ENCODE results near the gene DIRAS2.

The DIRAS2 gene

DNA sequence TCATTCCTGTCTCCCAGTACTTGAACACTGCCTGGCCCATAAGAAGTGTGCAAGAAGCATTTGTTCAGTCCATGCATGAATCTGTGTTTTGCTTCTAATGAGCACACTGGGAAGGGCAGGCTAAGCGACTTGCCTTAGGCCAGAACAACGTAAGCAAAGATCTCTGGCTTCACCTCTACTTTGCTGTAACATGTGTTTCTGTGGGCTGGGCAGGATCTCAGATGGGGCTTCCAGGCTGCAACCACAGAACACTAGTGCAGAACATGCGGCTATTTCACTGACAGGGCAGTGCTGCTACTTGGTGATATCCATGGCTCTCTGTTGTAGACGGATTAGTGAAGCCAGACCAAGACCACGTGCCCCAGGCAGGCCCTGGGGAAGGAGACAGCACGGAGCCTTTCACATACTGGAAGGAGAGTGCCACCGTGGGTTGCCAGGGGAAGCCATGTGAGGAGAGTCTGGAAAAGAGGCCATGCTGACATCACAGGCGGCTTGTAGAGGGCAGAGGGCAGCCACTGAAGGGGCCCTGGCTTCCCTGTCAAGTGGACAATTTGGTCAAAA, 9.9 kb downstream of the DIRAS2 start:
- Histone ChIP-seq H4K91ac (ENCODE audit: low read depth, low read length) (no peak overlapping the region), H3K4me1 (ENCODE audit: control insufficient read depth in 1 of 2, insufficient read depth in 2 of 2, low read length in 2 of 2) (peaks cover 7 to 16% of the 10 kb centered on the region in 2 experiments), H2BK12ac (ENCODE audit: low read length) (no peak overlapping the region), H3K23ac (ENCODE audit: low read length) (no peak overlapping the region), H3K14ac (ENCODE audit: low read length) (no peak overlapping the region), H2BK120ac (ENCODE audit: insufficient read depth, low read length, poor library complexity) (no peak overlapping the region), H4K12ac (ENCODE audit: low read depth, low read length) (no peak overlapping the region), H3K27me3 (ENCODE audit: insufficient read depth, low read length) (no peaks in the 10 kb centered on the region), H2AFZ (ENCODE audit: insufficient read depth, low read length, poor library complexity) (no peak overlapping the region), H3K79me1 (ENCODE audit: low read length) (no peaks in the 10 kb centered on the region), H3K36me3 (ENCODE audit: control insufficient read depth in 1 of 2, insufficient read depth in 2 of 2, low read length in 2 of 2) (no peaks in the 10 kb centered on the region), H3K79me2 (ENCODE audit: control insufficient read depth, insufficient read depth, low read length, poor library complexity) (no peaks in the 10 kb centered on the region), H3K9ac (ENCODE audit: low read length) (no peak overlapping the region), H3K4me3 (ENCODE audit: low read depth, low read length) (no peak overlapping the region), H3K18ac (ENCODE audit: low read length) (no peak overlapping the region), H3K9me3 (ENCODE audit: insufficient read depth, low read depth, low read length) (peaks cover 1% of the 10 kb centered on the region), H2BK5ac (ENCODE audit: low read depth, low read length, poor library complexity) (no peak overlapping the region), H2AK5ac (ENCODE audit: low read length) (no peak overlapping the region), H3K27ac (ENCODE audit: low read depth, low read length) (no peak overlapping the region), H3K4ac (ENCODE audit: low read depth, low read length) (no peak overlapping the region), H4K8ac (ENCODE audit: low read depth, low read length) (no peak overlapping the region), H3K4me2 (ENCODE audit: low read length) (no peak overlapping the region)
- DNase-seq: no peak
- WGBS (ENCODE audit: extremely low coverage, insufficient coverage, insufficient read length): no CpG with 5 or more reads among the region's 8 CpGs

DNA sequence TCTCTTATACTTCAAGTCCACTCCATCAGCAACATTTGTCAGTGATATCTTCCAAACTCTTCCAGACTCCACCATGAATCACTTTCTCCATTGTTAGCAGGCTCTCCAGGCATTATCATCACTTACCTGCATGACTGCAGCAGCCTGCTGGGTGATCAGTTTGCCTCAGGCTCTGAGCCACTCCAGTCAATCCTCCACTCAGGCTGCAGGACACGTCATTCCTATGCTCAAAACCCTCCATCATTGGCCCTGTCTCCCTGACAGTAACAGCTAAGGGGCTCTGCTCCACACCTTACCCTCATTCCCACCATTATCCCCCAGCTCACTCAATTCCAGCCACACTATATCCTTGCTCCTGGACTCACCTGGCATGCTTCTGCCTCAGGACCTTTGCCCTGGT, 10.7 kb downstream of the DIRAS2 start:
- no peak overlapping the region for H3K4me2 ChIP-seq (ENCODE audit: low read length)

DNA sequence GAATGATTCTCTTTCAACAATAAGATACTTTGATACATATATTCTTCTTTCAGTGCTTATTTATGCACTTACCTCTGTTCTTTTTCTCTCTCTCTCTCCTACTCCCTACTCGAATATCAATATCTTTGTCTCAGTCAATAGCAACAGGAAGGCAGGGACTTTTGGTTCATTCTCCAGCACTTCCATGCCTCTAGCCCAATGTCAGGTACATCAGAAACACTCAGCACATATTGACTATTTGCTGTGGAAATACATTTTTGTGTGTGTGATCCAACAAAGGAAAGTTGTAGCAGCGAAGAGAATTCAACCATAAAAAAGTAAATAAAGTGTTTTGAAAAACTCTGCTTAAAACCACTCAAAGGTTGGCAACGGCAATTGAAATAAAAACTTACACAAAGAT, 12.6 kb downstream of the DIRAS2 start:
- H3K9ac ChIP-seq (ENCODE audit: low read length): no peak overlapping the region
- no peak for DNase-seq
- H3K79me2 ChIP-seq (ENCODE audit: control insufficient read depth, insufficient read depth, low read length, poor library complexity): no peaks in the 10 kb centered on the region
- H3K27me3 ChIP-seq (ENCODE audit: insufficient read depth, low read length): no peaks in the 10 kb centered on the region
- no peaks in the 10 kb centered on the region for H3K79me1 ChIP-seq (ENCODE audit: low read length)
- H2AK5ac ChIP-seq (ENCODE audit: low read length): no peak overlapping the region
- H2BK5ac ChIP-seq (ENCODE audit: low read depth, low read length, poor library complexity): no peak overlapping the region
- H4K91ac ChIP-seq (ENCODE audit: low read depth, low read length): no peak overlapping the region
- no peak overlapping the region for H4K12ac ChIP-seq (ENCODE audit: low read depth, low read length)
- no peak overlapping the region for H3K4me3 ChIP-seq (ENCODE audit: low read depth, low read length)
- no peaks in the 10 kb centered on the region for H3K36me3 ChIP-seq (ENCODE audit: control insufficient read depth in 1 of 2, insufficient read depth in 2 of 2, low read length in 2 of 2)
- no peak overlapping the region for H3K14ac ChIP-seq (ENCODE audit: low read length)
- no peak overlapping the region for H3K23ac ChIP-seq (ENCODE audit: low read length)
- H3K4ac ChIP-seq (ENCODE audit: low read depth, low read length): no peak overlapping the region
- no peak overlapping the region for H3K27ac ChIP-seq (ENCODE audit: low read depth, low read length)
- WGBS (ENCODE audit: extremely low coverage, insufficient coverage, insufficient read length): no CpG with 5 or more reads among the region's 3 CpGs
- H3K4me2 ChIP-seq (ENCODE audit: low read length): no peak overlapping the region
- H3K4me1 ChIP-seq (ENCODE audit: control insufficient read depth in 1 of 2, insufficient read depth in 2 of 2, low read length in 2 of 2): peaks cover 7 to 16% of the 10 kb centered on the region in 2 experiments
- no peak overlapping the region for H2BK12ac ChIP-seq (ENCODE audit: low read length)
- H4K8ac ChIP-seq (ENCODE audit: low read depth, low read length): no peak overlapping the region
- H2BK120ac ChIP-seq (ENCODE audit: insufficient read depth, low read length, poor library complexity): no peak overlapping the region
- no peak overlapping the region for H3K18ac ChIP-seq (ENCODE audit: low read length)
- no peak overlapping the region for H2AFZ ChIP-seq (ENCODE audit: insufficient read depth, low read length, poor library complexity)
- peaks cover 1% of the 10 kb centered on the region for H3K9me3 ChIP-seq (ENCODE audit: insufficient read depth, low read depth, low read length)

More for the DNA sequence above, 10.7 kb downstream of the DIRAS2 start:
- Histone ChIP-seq H3K27me3 (ENCODE audit: insufficient read depth, low read length) (no peaks in the 10 kb centered on the region), H3K79me2 (ENCODE audit: control insufficient read depth, insufficient read depth, low read length, poor library complexity) (no peaks in the 10 kb centered on the region), H4K12ac (ENCODE audit: low read depth, low read length) (no peak overlapping the region), H4K8ac (ENCODE audit: low read depth, low read length) (no peak overlapping the region), H3K18ac (ENCODE audit: low read length) (no peak overlapping the region), H3K9me3 (ENCODE audit: insufficient read depth, low read depth, low read length) (peaks cover 1% of the 10 kb centered on the region), H3K4me3 (ENCODE audit: low read depth, low read length) (no peak overlapping the region), H2BK12ac (ENCODE audit: low read length) (no peak overlapping the region), H3K23ac (ENCODE audit: low read length) (no peak overlapping the region), H3K14ac (ENCODE audit: low read length) (no peak overlapping the region), H2AFZ (ENCODE audit: insufficient read depth, low read length, poor library complexity) (no peak overlapping the region), H3K36me3 (ENCODE audit: control insufficient read depth in 1 of 2, insufficient read depth in 2 of 2, low read length in 2 of 2) (no peaks in the 10 kb centered on the region), H2BK5ac (ENCODE audit: low read depth, low read length, poor library complexity) (no peak overlapping the region), H3K79me1 (ENCODE audit: low read length) (no peaks in the 10 kb centered on the region), H3K4ac (ENCODE audit: low read depth, low read length) (no peak overlapping the region), H2BK120ac (ENCODE audit: insufficient read depth, low read length, poor library complexity) (no peak overlapping the region), H3K9ac (ENCODE audit: low read length) (no peak overlapping the region), H4K91ac (ENCODE audit: low read depth, low read length) (no peak overlapping the region), H3K4me1 (ENCODE audit: control insufficient read depth in 1 of 2, insufficient read depth in 2 of 2, low read length in 2 of 2) (peaks cover 7 to 16% of the 10 kb centered on the region in 2 experiments), H2AK5ac (ENCODE audit: low read length) (no peak overlapping the region), H3K27ac (ENCODE audit: low read depth, low read length) (no peak overlapping the region)
- WGBS (ENCODE audit: extremely low coverage, insufficient coverage, insufficient read length): no CpG with 5 or more reads among the region's 1 CpG
- peak; percentile 36 to 55 for DNase-seq

DNA sequence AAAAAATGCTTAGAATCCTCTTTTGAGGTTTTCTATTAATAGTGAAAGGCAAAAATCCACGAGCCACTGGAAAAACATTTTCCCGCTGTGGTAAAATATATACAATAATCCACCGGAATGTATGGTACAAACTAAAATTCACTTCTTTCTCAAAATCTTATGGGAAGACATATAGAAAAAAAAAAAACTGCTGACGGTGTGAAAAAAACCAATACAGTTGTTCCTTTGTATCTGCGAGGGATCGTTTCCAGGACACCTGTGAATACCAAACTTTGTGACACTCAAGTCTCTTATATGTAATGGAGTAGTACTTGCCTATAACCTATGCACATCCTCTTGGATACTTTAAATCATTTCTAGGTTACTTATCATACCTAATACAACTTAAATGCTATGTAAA, 13.3 kb downstream of the DIRAS2 start:
- Histone ChIP-seq H3K27ac (ENCODE audit: low read depth, low read length) (no peak overlapping the region), H3K36me3 (ENCODE audit: control insufficient read depth in 1 of 2, insufficient read depth in 2 of 2, low read length in 2 of 2) (no peaks in the 10 kb centered on the region)
- no CpG with 5 or more reads among the region's 6 CpGs for WGBS (ENCODE audit: extremely low coverage, insufficient coverage, insufficient read length)

More for the DNA sequence above, 13.3 kb downstream of the DIRAS2 start:
- Histone ChIP-seq H3K14ac (ENCODE audit: low read length) (no peak overlapping the region), H3K79me1 (ENCODE audit: low read length) (no peaks in the 10 kb centered on the region), H3K23ac (ENCODE audit: low read length) (no peak overlapping the region), H3K4ac (ENCODE audit: low read depth, low read length) (no peak overlapping the region), H4K8ac (ENCODE audit: low read depth, low read length) (no peak overlapping the region), H2AFZ (ENCODE audit: insufficient read depth, low read length, poor library complexity) (no peak overlapping the region), H2BK12ac (ENCODE audit: low read length) (no peak overlapping the region), H3K9ac (ENCODE audit: low read length) (no peak overlapping the region), H2BK5ac (ENCODE audit: low read depth, low read length, poor library complexity) (no peak overlapping the region), H3K4me1 (ENCODE audit: control insufficient read depth in 1 of 2, insufficient read depth in 2 of 2, low read length in 2 of 2) (peaks cover 7 to 16% of the 10 kb centered on the region in 2 experiments), H2BK120ac (ENCODE audit: insufficient read depth, low read length, poor library complexity) (no peak overlapping the region), H2AK5ac (ENCODE audit: low read length) (no peak overlapping the region), H3K4me2 (ENCODE audit: low read length) (no peak overlapping the region), H4K91ac (ENCODE audit: low read depth, low read length) (no peak overlapping the region), H3K27me3 (ENCODE audit: insufficient read depth, low read length) (no peaks in the 10 kb centered on the region), H3K9me3 (ENCODE audit: insufficient read depth, low read depth, low read length) (peaks cover 1% of the 10 kb centered on the region), H3K18ac (ENCODE audit: low read length) (no peak overlapping the region), H4K12ac (ENCODE audit: low read depth, low read length) (no peak overlapping the region), H3K79me2 (ENCODE audit: control insufficient read depth, insufficient read depth, low read length, poor library complexity) (no peaks in the 10 kb centered on the region), H3K4me3 (ENCODE audit: low read depth, low read length) (no peak overlapping the region)
- no peak for DNase-seq
